A673 (cell line): ENCODE results near the gene TBX4.

Experiments used
- EZH2 ChIP-seq: fragments of 200-600 bp; sonication (generic); IDR thresholded peaks from 2 replicates; pipeline ENCODE4 v1.6.1; 2017; ENCODE audit warnings: borderline replicate concordance, low read depth, mild to moderate bottlenecking, mixed read lengths, antibody characterized with exemption, low read length; ENCODE audit not compliant: poor library complexity, severe bottlenecking
- TF ChIP-seq, protein P1 (sequence below): fragments of 300-800, 200-600 bp; sonication (generic); conservative IDR thresholded peaks from 2 replicates; pipeline ENCODE4 v1.5.1; 2017; ENCODE audit warnings: low read depth, mild to moderate bottlenecking, antibody characterized with exemption, low read length, moderate library complexity, mixed read lengths

GRCh38 chr17:61469474-61469873 lies 17.3 kb downstream of the TBX4 start:
- TF ChIP-seq, protein P1, sequence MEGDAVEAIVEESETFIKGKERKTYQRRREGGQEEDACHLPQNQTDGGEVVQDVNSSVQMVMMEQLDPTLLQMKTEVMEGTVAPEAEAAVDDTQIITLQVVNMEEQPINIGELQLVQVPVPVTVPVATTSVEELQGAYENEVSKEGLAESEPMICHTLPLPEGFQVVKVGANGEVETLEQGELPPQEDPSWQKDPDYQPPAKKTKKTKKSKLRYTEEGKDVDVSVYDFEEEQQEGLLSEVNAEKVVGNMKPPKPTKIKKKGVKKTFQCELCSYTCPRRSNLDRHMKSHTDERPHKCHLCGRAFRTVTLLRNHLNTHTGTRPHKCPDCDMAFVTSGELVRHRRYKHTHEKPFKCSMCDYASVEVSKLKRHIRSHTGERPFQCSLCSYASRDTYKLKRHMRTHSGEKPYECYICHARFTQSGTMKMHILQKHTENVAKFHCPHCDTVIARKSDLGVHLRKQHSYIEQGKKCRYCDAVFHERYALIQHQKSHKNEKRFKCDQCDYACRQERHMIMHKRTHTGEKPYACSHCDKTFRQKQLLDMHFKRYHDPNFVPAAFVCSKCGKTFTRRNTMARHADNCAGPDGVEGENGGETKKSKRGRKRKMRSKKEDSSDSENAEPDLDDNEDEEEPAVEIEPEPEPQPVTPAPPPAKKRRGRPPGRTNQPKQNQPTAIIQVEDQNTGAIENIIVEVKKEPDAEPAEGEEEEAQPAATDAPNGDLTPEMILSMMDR = no peak
- TF ChIP-seq EZH2 = no peak
